ENCODE data around the gene LMNTD2.

The LMNTD2 gene

GRCh38 chr11:540583-541432, 19.7 kb downstream of the LMNTD2 start:
- Histone ChIP-seq H3K4me2 (ENCODE audit: low read depth, low read length, poor library complexity, severe bottlenecking) (no peak overlapping the region), H3K27me3 (ENCODE audit: low read length) (no peaks in the 10 kb centered on the region), H3K4me3 (ENCODE audit: insufficient read depth, low read length, poor library complexity, severe bottlenecking) (no peak overlapping the region), H4K20me1 (ENCODE audit: low read depth, low read length) (no peaks in the 10 kb centered on the region), H3K9me2 (replicated peaks; ENCODE audit: insufficient read depth, low read length) (no peaks in the 10 kb centered on the region), H3F3A (ENCODE audit: insufficient read depth) (peaks cover 11% of the 10 kb centered on the region), H3K27ac (ENCODE audit: low read depth, low read length) (no peak overlapping the region), H3K9me3 (ENCODE audit: insufficient read depth, low read length) (no peaks in the 10 kb centered on the region), H3K9ac (ENCODE audit: low read length) (no peak overlapping the region), H2AFZ (ENCODE audit: low read depth, low read length, severe bottlenecking) (no peak overlapping the region), H3K36me3 (ENCODE audit: low read length) (no peaks in the 10 kb centered on the region), H3K79me2 (ENCODE audit: insufficient read depth, low read length) (no peaks in the 10 kb centered on the region)
- TF ChIP-seq EZH2phosphoT487 (conservative IDR thresholded peaks at IDR 0.05; ENCODE audit: low read length) (no peak), CTCF (IDR thresholded peaks at IDR 0.05; ENCODE audit: insufficient read depth, low read length, poor library complexity, severe bottlenecking) (no peak)

- Histone ChIP-seq H3K4me3 (ENCODE audit: insufficient read depth, low read length, poor library complexity, severe bottlenecking) (no peak overlapping the region), H3K9me2 (replicated peaks; ENCODE audit: insufficient read depth, low read length) (no peaks in the 10 kb centered on the region), H3K4me2 (ENCODE audit: low read depth, low read length, poor library complexity, severe bottlenecking) (no peak overlapping the region), H3K9ac (ENCODE audit: low read length) (no peak overlapping the region), H4K20me1 (ENCODE audit: low read depth, low read length) (no peaks in the 10 kb centered on the region), H3K27ac (ENCODE audit: low read depth, low read length) (no peak overlapping the region), H3F3A (ENCODE audit: insufficient read depth) (peaks cover 11% of the 10 kb centered on the region), H3K36me3 (ENCODE audit: low read length) (no peaks in the 10 kb centered on the region), H3K9me3 (ENCODE audit: insufficient read depth, low read length) (no peaks in the 10 kb centered on the region), H3K27me3 (ENCODE audit: low read length) (no peaks in the 10 kb centered on the region), H3K79me2 (ENCODE audit: insufficient read depth, low read length) (no peaks in the 10 kb centered on the region), H2AFZ (ENCODE audit: low read depth, low read length, severe bottlenecking) (no peak overlapping the region)
- TF ChIP-seq CTCF (IDR thresholded peaks at IDR 0.05; ENCODE audit: insufficient read depth, low read length, poor library complexity, severe bottlenecking) (no peak), EZH2phosphoT487 (conservative IDR thresholded peaks at IDR 0.05; ENCODE audit: low read length) (no peak)
Observed at GRCh38 chr11:539971-540481, 20.5 kb downstream of the LMNTD2 start.

- no peak overlapping the region for H3K4me2 ChIP-seq (ENCODE audit: low read depth, low read length, poor library complexity, severe bottlenecking)
- no peaks in the 10 kb centered on the region for H3K27me3 ChIP-seq (ENCODE audit: low read length)
- no peak overlapping the region for H2AFZ ChIP-seq (ENCODE audit: low read depth, low read length, severe bottlenecking)
- no peak overlapping the region for H3K4me3 ChIP-seq (ENCODE audit: insufficient read depth, low read length, poor library complexity, severe bottlenecking)
- TF ChIP-seq CTCF (IDR thresholded peaks at IDR 0.05; ENCODE audit: insufficient read depth, low read length, poor library complexity, severe bottlenecking) (no peak), EZH2phosphoT487 (conservative IDR thresholded peaks at IDR 0.05; ENCODE audit: low read length) (no peak)
- H3F3A ChIP-seq (ENCODE audit: insufficient read depth), result peaks cover 11% of the 10 kb centered on the region
- H3K27ac ChIP-seq (ENCODE audit: low read depth, low read length), result no peak overlapping the region
- H3K79me2 ChIP-seq (ENCODE audit: insufficient read depth, low read length), result peaks cover 12% of the 10 kb centered on the region
- H3K36me3 ChIP-seq (ENCODE audit: low read length), result no peaks in the 10 kb centered on the region
- no peak overlapping the region for H3K9ac ChIP-seq (ENCODE audit: low read length)
- H3K9me3 ChIP-seq (ENCODE audit: insufficient read depth, low read length), result no peaks in the 10 kb centered on the region
- no peaks in the 10 kb centered on the region for H3K9me2 ChIP-seq (replicated peaks; ENCODE audit: insufficient read depth, low read length)
- no peaks in the 10 kb centered on the region for H4K20me1 ChIP-seq (ENCODE audit: low read depth, low read length)
Observed at GRCh38 chr11:538431-539051, 22.0 kb downstream of the LMNTD2 start.
